GM21619 (cell line): Measurements from ENCODE around the gene ARHGEF35.
"Not testable (repeated sequence)": the region's sequence is repeated elsewhere in the genome, so short reads cannot be mapped to it uniquely, and the experiment has no call there.

ENCODE experiments used
- ATAC-seq: cut with Tn5 transposase; IDR thresholded peaks from one replicate; pipeline ENCODE4 v1.9.1; 2021; ENCODE audit not compliant: unreplicated experiment

ARHGEF35 gene

GRCh38 chr7:144179165-144179479 lies 16.5 kb downstream of the ARHGEF35 start:
- ATAC-seq, result not testable (repeated sequence)

GRCh38 chr7:144178380-144179164 lies 17.1 kb downstream of the ARHGEF35 start:
- ATAC-seq, result peak; percentile 98

GRCh38 chr7:144174613-144175012 lies 21.0 kb downstream of the ARHGEF35 start:
- ATAC-seq, result no peak

- not testable (repeated sequence) for ATAC-seq
Measured at GRCh38 chr7:144171594-144172350, 23.9 kb downstream of the ARHGEF35 start.

- no peak for ATAC-seq
Measured at GRCh38 chr7:144164784-144165183, 30.8 kb downstream of the ARHGEF35 start.

GRCh38 chr7:144158861-144159260 lies 36.8 kb downstream of the ARHGEF35 start:
- no peak for ATAC-seq

GRCh38 chr7:144148224-144148827 lies 47.3 kb downstream of the ARHGEF35 start:
- no peak for ATAC-seq

GRCh38 chr7:144144426-144144825 lies 51.2 kb downstream of the ARHGEF35 start:
- no peak for ATAC-seq

- no peak for ATAC-seq
Measured at GRCh38 chr7:144142187-144142586, 53.4 kb downstream of the ARHGEF35 start.

GRCh38 chr7:144137501-144137900 lies 58.1 kb downstream of the ARHGEF35 start:
- ATAC-seq, result no peak
